Measurements from ENCODE around the gene NTNG1. TPM values are rescaled to one million over a fixed set of nuclear protein-coding genes. Genes with fewer than 3 reads are reported as not detected.

NTNG1 gene
- total RNA-seq, 2 experiments from 2014 or later: 2.3 to 5.9 TPM

DNA sequence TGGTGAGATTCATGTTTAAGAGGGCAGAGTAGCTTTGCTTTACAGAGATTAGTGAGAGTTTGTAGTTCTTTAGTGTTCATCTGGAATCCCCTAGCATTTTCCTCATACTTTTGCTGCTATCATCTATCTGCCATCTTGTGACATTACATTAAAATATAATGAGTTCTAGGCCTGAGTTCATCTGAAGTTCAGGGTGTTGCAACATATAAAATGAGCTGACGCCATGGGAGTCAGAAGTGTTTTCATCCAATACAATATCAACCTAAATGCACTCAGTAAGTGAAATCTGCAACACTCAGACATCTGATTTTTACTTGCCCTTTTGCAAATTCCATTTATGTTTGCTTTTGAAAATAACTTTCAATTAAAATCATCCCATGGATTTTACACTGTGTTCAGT lies 153.8 kb downstream of the NTNG1 start:
- H3K79me2 ChIP-seq (ENCODE audit: insufficient read depth, low read depth, low read length): no peaks in the 10 kb centered on the region
- H3K4me1 ChIP-seq (ENCODE audit: insufficient read depth, low read length, poor library complexity, severe bottlenecking): no peaks in the 10 kb centered on the region
- H3K4me3 ChIP-seq (ENCODE audit: low read depth, low read length, poor library complexity, severe bottlenecking): no peak overlapping the region
- intact Hi-C loops (cut with micrococcal nuclease; ENCODE audit: unreplicated experiment): no loop called here
- no peaks in the 10 kb centered on the region for H4K20me1 ChIP-seq (ENCODE audit: insufficient read depth, low read length)
- no peaks in the 10 kb centered on the region for H3K36me3 ChIP-seq (ENCODE audit: insufficient read depth, low read length)
- ChIA-PET CTCF (ENCODE audit: unreplicated experiment) (interaction anchor here (0.6 kb wide), 1 partner anchor 497 kb away, joined by 3 read pairs; no protein-coding TSS in a partner anchor), POLR2A (interaction anchor here (1.2 to 1.4 kb wide), 3 partner anchors 9 to 13 kb away, joined by 3 to 5 read pairs (median 3); no protein-coding TSS in a partner anchor)
- H3K9me2 ChIP-seq (ENCODE audit: insufficient read depth, low read length): no peaks in the 10 kb centered on the region
- no peak overlapping the region for H3K4me2 ChIP-seq (ENCODE audit: low read length)
- H2AFZ ChIP-seq (ENCODE audit: low read length): no peak overlapping the region
- H3K9me3 ChIP-seq (ENCODE audit: low read length): no peaks in the 10 kb centered on the region
- BruUV-seq (replicated peaks): no TSS peak
- no peak for TF ChIP-seq EZH2phosphoT487 (IDR thresholded peaks at IDR 0.05; ENCODE audit: borderline replicate concordance, low read depth, low read length)
- TF ChIP-seq, protein P1, sequence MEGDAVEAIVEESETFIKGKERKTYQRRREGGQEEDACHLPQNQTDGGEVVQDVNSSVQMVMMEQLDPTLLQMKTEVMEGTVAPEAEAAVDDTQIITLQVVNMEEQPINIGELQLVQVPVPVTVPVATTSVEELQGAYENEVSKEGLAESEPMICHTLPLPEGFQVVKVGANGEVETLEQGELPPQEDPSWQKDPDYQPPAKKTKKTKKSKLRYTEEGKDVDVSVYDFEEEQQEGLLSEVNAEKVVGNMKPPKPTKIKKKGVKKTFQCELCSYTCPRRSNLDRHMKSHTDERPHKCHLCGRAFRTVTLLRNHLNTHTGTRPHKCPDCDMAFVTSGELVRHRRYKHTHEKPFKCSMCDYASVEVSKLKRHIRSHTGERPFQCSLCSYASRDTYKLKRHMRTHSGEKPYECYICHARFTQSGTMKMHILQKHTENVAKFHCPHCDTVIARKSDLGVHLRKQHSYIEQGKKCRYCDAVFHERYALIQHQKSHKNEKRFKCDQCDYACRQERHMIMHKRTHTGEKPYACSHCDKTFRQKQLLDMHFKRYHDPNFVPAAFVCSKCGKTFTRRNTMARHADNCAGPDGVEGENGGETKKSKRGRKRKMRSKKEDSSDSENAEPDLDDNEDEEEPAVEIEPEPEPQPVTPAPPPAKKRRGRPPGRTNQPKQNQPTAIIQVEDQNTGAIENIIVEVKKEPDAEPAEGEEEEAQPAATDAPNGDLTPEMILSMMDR (conservative IDR thresholded peaks at IDR 0.05; ENCODE audit: low read length): no peak
- H3K27ac ChIP-seq (ENCODE audit: low read depth, low read length, poor library complexity, severe bottlenecking): no peak overlapping the region
- no peak for DNase-seq (ENCODE audit: low spot score)

DNA sequence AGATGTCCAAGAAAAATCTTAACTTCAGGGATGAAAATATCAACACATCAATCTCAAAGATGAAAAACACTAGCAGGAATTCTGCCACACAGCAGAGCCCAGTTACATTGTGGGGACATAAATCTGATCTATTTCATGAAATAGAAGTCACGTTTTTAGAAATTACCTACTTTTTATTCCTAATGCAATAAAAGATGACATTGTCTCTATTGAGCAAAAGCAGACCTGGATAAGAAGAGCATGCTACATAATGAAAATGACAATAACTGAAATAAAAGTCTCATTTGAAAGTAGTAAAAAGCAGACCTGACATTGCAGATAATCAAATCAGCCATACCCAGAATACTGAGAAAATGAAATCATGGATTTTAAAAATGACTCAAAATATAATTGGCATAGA lies 156.8 kb downstream of the NTNG1 start:
- TF ChIP-seq, protein P1 (conservative IDR thresholded peaks at IDR 0.05; ENCODE audit: low read length): no peak
- TF ChIP-seq EZH2phosphoT487 (IDR thresholded peaks at IDR 0.05; ENCODE audit: borderline replicate concordance, low read depth, low read length): no peak
- ChIA-PET CTCF (ENCODE audit: unreplicated experiment) (no interaction called here), POLR2A (no interaction called here)
- H3K9me2 ChIP-seq (ENCODE audit: insufficient read depth, low read length): no peaks in the 10 kb centered on the region
- H3K4me1 ChIP-seq (ENCODE audit: insufficient read depth, low read length, poor library complexity, severe bottlenecking): no peaks in the 10 kb centered on the region
- no peaks in the 10 kb centered on the region for H3K9me3 ChIP-seq (ENCODE audit: low read length)
- H3K27ac ChIP-seq (ENCODE audit: low read depth, low read length, poor library complexity, severe bottlenecking): no peak overlapping the region
- no peak overlapping the region for H3K4me3 ChIP-seq (ENCODE audit: low read depth, low read length, poor library complexity, severe bottlenecking)
- H3K36me3 ChIP-seq (ENCODE audit: insufficient read depth, low read length): no peaks in the 10 kb centered on the region
- no peaks in the 10 kb centered on the region for H3K79me2 ChIP-seq (ENCODE audit: insufficient read depth, low read depth, low read length)
- no peak overlapping the region for H3K4me2 ChIP-seq (ENCODE audit: low read length)
- no peaks in the 10 kb centered on the region for H4K20me1 ChIP-seq (ENCODE audit: insufficient read depth, low read length)
- no peak for DNase-seq (ENCODE audit: low spot score)
- intact Hi-C loops (cut with micrococcal nuclease; ENCODE audit: unreplicated experiment): no loop called here
- no TSS peak for BruUV-seq (replicated peaks)
- H2AFZ ChIP-seq (ENCODE audit: low read length): no peak overlapping the region

DNA sequence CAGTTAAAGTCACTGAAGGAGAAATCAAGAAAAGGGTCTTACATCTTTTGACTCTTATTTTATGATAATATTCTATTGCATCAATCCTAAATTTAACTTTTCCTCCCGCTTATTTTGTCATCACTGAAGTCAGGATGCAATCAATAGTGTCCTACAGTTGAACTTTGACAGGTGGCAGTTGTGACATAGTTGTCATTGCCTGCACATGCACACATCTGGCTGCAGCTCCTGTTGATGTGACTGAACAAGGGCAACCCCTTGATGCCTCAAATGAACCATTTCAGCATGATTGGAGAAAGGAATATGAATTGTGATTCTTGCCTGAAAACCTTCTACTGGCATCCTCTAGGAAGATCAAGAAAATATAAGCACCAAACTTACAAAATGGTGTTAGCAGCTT lies 157.7 kb downstream of the NTNG1 start:
- Histone ChIP-seq H2AFZ (ENCODE audit: low read length) (no peak overlapping the region), H3K4me3 (ENCODE audit: low read depth, low read length, poor library complexity, severe bottlenecking) (no peak overlapping the region), H3K36me3 (ENCODE audit: insufficient read depth, low read length) (no peaks in the 10 kb centered on the region), H4K20me1 (ENCODE audit: insufficient read depth, low read length) (no peaks in the 10 kb centered on the region), H3K9me2 (ENCODE audit: insufficient read depth, low read length) (no peaks in the 10 kb centered on the region), H3K27ac (ENCODE audit: low read depth, low read length, poor library complexity, severe bottlenecking) (no peak overlapping the region), H3K4me2 (ENCODE audit: low read length) (no peak overlapping the region), H3K79me2 (ENCODE audit: insufficient read depth, low read depth, low read length) (no peaks in the 10 kb centered on the region), H3K4me1 (ENCODE audit: insufficient read depth, low read length, poor library complexity, severe bottlenecking) (no peaks in the 10 kb centered on the region), H3K9me3 (ENCODE audit: low read length) (no peaks in the 10 kb centered on the region)
- POLR2A ChIA-PET: interaction anchor here (0.6 kb wide), 1 partner anchor 24 kb away, joined by 4 read pairs; no protein-coding TSS in a partner anchor
- no peak for DNase-seq (ENCODE audit: low spot score)
- TF ChIP-seq EZH2phosphoT487 (IDR thresholded peaks at IDR 0.05; ENCODE audit: borderline replicate concordance, low read depth, low read length): no peak
- TF ChIP-seq, protein P1 (conservative IDR thresholded peaks at IDR 0.05; ENCODE audit: low read length): no peak
- intact Hi-C loops (cut with micrococcal nuclease; ENCODE audit: unreplicated experiment): no loop called here
- CTCF ChIA-PET (ENCODE audit: unreplicated experiment): no interaction called here
- BruUV-seq (replicated peaks): no TSS peak
